IPS-NIHi7 (cell line): ENCODE data around the gene ADAMTS6.
A peak's percentile ranks its signal among the peaks of the same experiment; 100 is the strongest.
"Not testable (repeated sequence)": the region's sequence is repeated elsewhere in the genome, so short reads cannot be mapped to it uniquely, and the experiment has no call there.

Experiments
- DNase-seq: peaks from one replicate; pipeline ENCODE4 v3.0.0; 2012; ENCODE audit warnings: mixed read lengths; ENCODE audit errors: extremely low spot score

ADAMTS6 gene

GRCh38 chr5:65481635-65482295, at the start of gene ADAMTS6:
TSS of gene ADAMTS6 (minus strand) at chr5:65481920. CDS start at chr5:65473673, 8,247 bp downstream.
- peak; percentile 71 for DNase-seq

- no peak for DNase-seq
Observed at GRCh38 chr5:65530904-65531303, 49.2 kb upstream of the ADAMTS6 start.

- DNase-seq, result no peak
Observed at GRCh38 chr5:65525726-65526125, 44.0 kb upstream of the ADAMTS6 start.

GRCh38 chr5:65512170-65512937, 30.6 kb upstream of the ADAMTS6 start:
- no peak for DNase-seq

GRCh38 chr5:65508978-65509377, 27.3 kb upstream of the ADAMTS6 start:
- no peak for DNase-seq

- no peak for DNase-seq
Observed at GRCh38 chr5:65506961-65507360, 25.2 kb upstream of the ADAMTS6 start.

- no peak for DNase-seq
Observed at GRCh38 chr5:65489119-65489518, 7.4 kb upstream of the ADAMTS6 start.

GRCh38 chr5:65488038-65488687, 6.4 kb upstream of the ADAMTS6 start:
- DNase-seq, result not testable (repeated sequence)

GRCh38 chr5:65486803-65487202, 5.1 kb upstream of the ADAMTS6 start:
- not testable (repeated sequence) for DNase-seq

- DNase-seq, result no peak
Observed at GRCh38 chr5:65485405-65485804, 3.7 kb upstream of the ADAMTS6 start.

GRCh38 chr5:65483546-65484346, 2.0 kb upstream of the ADAMTS6 start:
- peak; percentile 27 for DNase-seq

- DNase-seq, result peak; percentile 45
Observed at GRCh38 chr5:65482736-65483545, 1.2 kb upstream of the ADAMTS6 start.

GRCh38 chr5:65482296-65482735, 596 bp upstream of the ADAMTS6 start:
- DNase-seq, result no peak

GRCh38 chr5:65481171-65481581, 544 bp downstream of the ADAMTS6 start:
- DNase-seq, result no peak

- peak; percentile 8 for DNase-seq
Observed at GRCh38 chr5:65480306-65480865, 1.3 kb downstream of the ADAMTS6 start.

- no peak for DNase-seq
Observed at GRCh38 chr5:65479527-65479926, 2.2 kb downstream of the ADAMTS6 start.

GRCh38 chr5:65478336-65478735, 3.4 kb downstream of the ADAMTS6 start:
- no peak for DNase-seq

GRCh38 chr5:65475895-65476294, 5.8 kb downstream of the ADAMTS6 start:
- DNase-seq, result no peak

GRCh38 chr5:65475336-65475735, 6.4 kb downstream of the ADAMTS6 start:
- DNase-seq, result no peak

- no peak for DNase-seq
Observed at GRCh38 chr5:65474130-65474711, 7.5 kb downstream of the ADAMTS6 start.
